K562 (cell line): ENCODE data around the gene SLC7A10. TPM values are rescaled to one million over a fixed set of nuclear protein-coding genes. Genes with fewer than 3 reads are reported as not detected.

Experiments used
- CHD2 ChIP-seq: IDR thresholded peaks from 2 replicates; pipeline ENCODE4 v1.6.1; 2011; ENCODE audit warnings: low read depth, low read length
- CREB1 ChIP-seq, 2 experiments: sonication (generic) in 1 of 2; formaldehyde crosslinking in 1 of 2; IDR thresholded peaks; 2 replicates each; pipeline versions ENCODE4 v1.6.1 to v1.8.0; 2012 to 2022; ENCODE audit warnings: inconsistent platforms in 1 of 2, mild to moderate bottlenecking in 1 of 2, missing genetic modification reagents in 1 of 2, moderate library complexity in 1 of 2
- DDX20 ChIP-seq: fragments of 450-650 bp; IDR thresholded peaks from 2 replicates; pipeline ENCODE4 v1.6.1; 2016; ENCODE audit warnings: missing genetic modification characterization, low read depth, mild to moderate bottlenecking, missing compliant biosample characterization, moderate library complexity
- ELK3 ChIP-seq: fragments of 450-650 bp; formaldehyde crosslinking; IDR thresholded peaks from 2 replicates; pipeline ENCODE4 v1.4.0; 2020; ENCODE audit warnings: mild to moderate bottlenecking
- FOXA1 ChIP-seq: fragments of 450-650 bp; IDR thresholded peaks from 2 replicates; pipeline ENCODE4 v1.6.1; 2016; ENCODE audit warnings: mild to moderate bottlenecking, borderline replicate concordance
- MNT ChIP-seq, 2 experiments: fragments of 450-650 bp; conservative IDR thresholded peaks; 2 replicates each; pipeline ENCODE4 v1.6.1; 2017; ENCODE audit warnings: mild to moderate bottlenecking in 2 of 2, moderate library complexity in 2 of 2
- POLR2AphosphoS2 ChIP-seq: IDR thresholded peaks from 2 replicates; pipeline ENCODE4 v1.6.1; 2012; ENCODE audit warnings: low read length, improper control_type of control experiment
- RBM15 ChIP-seq: fragments of 200-400 bp; formaldehyde crosslinking; IDR thresholded peaks from 2 replicates; pipeline ENCODE4 v1.6.1; 2018; ENCODE audit warnings: mild to moderate bottlenecking, low read length, moderate library complexity; ENCODE audit not compliant: insufficient read depth
- YY1 ChIP-seq, 3 experiments: IDR thresholded peaks; 2 replicates each; pipeline ENCODE4 v1.6.1; 2011; ENCODE audit warnings: low read length in 2 of 3, mild to moderate bottlenecking in 2 of 3, moderate library complexity in 2 of 3, borderline replicate concordance in 1 of 3, control low read depth in 1 of 3, low read depth in 1 of 3; ENCODE audit not compliant: insufficient read depth in 3 of 3, insufficient replicate concordance in 2 of 3, control insufficient read depth in 1 of 3, insufficient read length in 1 of 3; ENCODE audit errors: extremely low read depth in 1 of 3
- ZBTB40 ChIP-seq, 2 experiments: fragments of 450-650 bp in 1 of 2; sonication (generic) in 1 of 2; formaldehyde crosslinking in 1 of 2; IDR thresholded peaks; 2 replicates each; pipeline versions ENCODE4 v1.7.1 to v1.9.0; 2016 to 2022; ENCODE audit warnings: inconsistent platforms in 1 of 2, mild to moderate bottlenecking in 1 of 2, missing genetic modification reagents in 1 of 2
- ZEB2 ChIP-seq: fragments of 450-650 bp; IDR thresholded peaks from 2 replicates; pipeline ENCODE4 v1.6.1; 2016
- polyA plus RNA-seq, 8 experiments: library from polyadenylated mRNA; depleted of rRNA in 4 of 8; stranded (reverse) in 5 of 8; unstranded in 3 of 8; fragments of >200 nt; fragmentation: Nextera tagmentation in 2 of 8; fragmentation: Illumina TruSeq in 1 of 8; extraction: Ambion mirVana in 2 of 8; extraction: Trizol in 1 of 8; gene quantifications; 2 replicates each; pipeline versions ENCODE4 v1.2.1 to v1.2.3, GENCODE V29; 2011 to 2014; ENCODE audit warnings: inconsistent platforms in 1 of 8, missing spikeins in 1 of 8
- total RNA-seq, 7 experiments: library from RNA; depleted of rRNA in 6 of 7; stranded (reverse); fragments of >200 nt in 6 of 7; fragmentation: Illumina TruSeq in 2 of 7; extraction: Trizol in 2 of 7; gene quantifications; 2 replicates each; pipeline versions ENCODE4 v1.2.1 to v1.2.3, GENCODE V29; 2011 to 2021; ENCODE audit warnings: low replicate concordance in 1 of 7
- TF ChIP-seq, protein P1 (sequence below): sonication (generic); formaldehyde crosslinking; IDR thresholded peaks from 2 replicates; pipeline ENCODE4 v1.8.0; 2022; ENCODE audit warnings: mild to moderate bottlenecking, missing genetic modification reagents

The SLC7A10 gene
- total and polyA plus RNA-seq, 9 of the 15 experiments (the other 6 are each of a cell fraction or from before 2014, with no cell fraction given), result 0.07 TPM; not detected in 8

- TF ChIP-seq ZBTB40 (IDR thresholded peaks at IDR 0.05) (peak; percentile 93), ZBTB40 (CRISPR knock-in tag; IDR thresholded peaks at IDR 0.05) (no peak), MNT (conservative IDR thresholded peaks at IDR 0.05) (peak; percentile 63 to 69; a peak in 2 of 4 replicates), RBM15 (no peak), CREB1 (IDR thresholded peaks at IDR 0.05) (no peak), CREB1 (CRISPR knock-in tag; IDR thresholded peaks at IDR 0.05) (peak; percentile 64), ELK3 (CRISPR knock-in tag) (no peak), ZEB2 (no peak), CHD2 (peak; percentile 57; the same call in 1 of the 2 replicates), DDX20 (tag) (no peak), YY1 (IDR thresholded peaks at IDR 0.05; ENCODE audit: borderline replicate concordance in 1 of 3, control insufficient read depth in 1 of 3, extremely low read depth in 1 of 3, insufficient read depth in 3 of 3, insufficient read length in 1 of 3, insufficient replicate concordance in 2 of 3, low read depth in 1 of 3, low read length in 2 of 3) (peak in 1 of 3 experiments; percentile 6), FOXA1 (no peak), POLR2AphosphoS2 (no peak; the same call in 1 of the 2 replicates)
- TF ChIP-seq, protein P1, sequence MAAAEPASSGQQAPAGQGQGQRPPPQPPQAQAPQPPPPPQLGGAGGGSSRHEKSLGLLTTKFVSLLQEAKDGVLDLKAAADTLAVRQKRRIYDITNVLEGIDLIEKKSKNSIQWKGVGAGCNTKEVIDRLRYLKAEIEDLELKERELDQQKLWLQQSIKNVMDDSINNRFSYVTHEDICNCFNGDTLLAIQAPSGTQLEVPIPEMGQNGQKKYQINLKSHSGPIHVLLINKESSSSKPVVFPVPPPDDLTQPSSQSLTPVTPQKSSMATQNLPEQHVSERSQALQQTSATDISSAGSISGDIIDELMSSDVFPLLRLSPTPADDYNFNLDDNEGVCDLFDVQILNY (CRISPR knock-in tag), result no peak
Measured at GRCh38 chr19:33176670-33177416, 48.8 kb downstream of the SLC7A10 start (continued).
